ENCODE data around the gene NAALAD2. TPM values are rescaled to one million over a fixed set of nuclear protein-coding genes. Genes with fewer than 3 reads are reported as not detected.
A peak's percentile ranks its signal among the peaks of the same experiment; 100 is the strongest.

The NAALAD2 gene
- polyA plus RNA-seq, 3 donors, result not detected

DNA sequence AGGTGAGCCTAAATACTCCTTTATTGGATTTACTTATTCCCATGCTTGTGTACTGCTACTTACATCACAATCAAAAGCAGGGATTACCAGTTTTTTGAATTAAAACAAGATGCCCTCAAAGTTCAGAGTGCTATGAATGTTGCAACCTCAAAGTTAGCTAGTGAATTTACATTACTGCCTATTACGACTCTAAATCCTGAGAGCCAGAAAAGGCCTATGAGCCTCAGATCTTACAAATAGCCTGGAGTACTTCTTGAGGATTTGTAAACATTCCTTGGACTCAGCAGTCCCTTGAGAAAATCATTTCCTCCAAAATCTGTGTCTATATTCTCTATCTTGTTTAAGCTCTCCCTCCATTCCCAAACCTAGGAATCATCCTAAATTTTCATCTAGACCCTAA is 62.9 kb downstream of the NAALAD2 start:
- no peak for DNase-seq
- intact Hi-C loops (cut with micrococcal nuclease), result no loop called here
- 100% methylated on average over 1 of the region's 1 CpG for WGBS (ENCODE audit: insufficient coverage)
- TF ChIP-seq, protein P1, sequence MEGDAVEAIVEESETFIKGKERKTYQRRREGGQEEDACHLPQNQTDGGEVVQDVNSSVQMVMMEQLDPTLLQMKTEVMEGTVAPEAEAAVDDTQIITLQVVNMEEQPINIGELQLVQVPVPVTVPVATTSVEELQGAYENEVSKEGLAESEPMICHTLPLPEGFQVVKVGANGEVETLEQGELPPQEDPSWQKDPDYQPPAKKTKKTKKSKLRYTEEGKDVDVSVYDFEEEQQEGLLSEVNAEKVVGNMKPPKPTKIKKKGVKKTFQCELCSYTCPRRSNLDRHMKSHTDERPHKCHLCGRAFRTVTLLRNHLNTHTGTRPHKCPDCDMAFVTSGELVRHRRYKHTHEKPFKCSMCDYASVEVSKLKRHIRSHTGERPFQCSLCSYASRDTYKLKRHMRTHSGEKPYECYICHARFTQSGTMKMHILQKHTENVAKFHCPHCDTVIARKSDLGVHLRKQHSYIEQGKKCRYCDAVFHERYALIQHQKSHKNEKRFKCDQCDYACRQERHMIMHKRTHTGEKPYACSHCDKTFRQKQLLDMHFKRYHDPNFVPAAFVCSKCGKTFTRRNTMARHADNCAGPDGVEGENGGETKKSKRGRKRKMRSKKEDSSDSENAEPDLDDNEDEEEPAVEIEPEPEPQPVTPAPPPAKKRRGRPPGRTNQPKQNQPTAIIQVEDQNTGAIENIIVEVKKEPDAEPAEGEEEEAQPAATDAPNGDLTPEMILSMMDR (IDR thresholded peaks at IDR 0.05), result no peak
- H3K36me3 Mint-ChIP-seq, result peaks cover 36 to 43% of the 10 kb centered on the region in 2 donors
- Histone ChIP-seq H4K20me1 (ENCODE audit: insufficient read depth, low read length) (no peaks in the 10 kb centered on the region), H3K4me3 (replicated peaks in 1 of 3; ENCODE audit: low read depth in 2 of 3, low read length in 3 of 3) (no peak overlapping the region), H3K27ac (ENCODE audit: low read depth in 1 of 2, low read length in 2 of 2) (no peak overlapping the region), H2AFZ (ENCODE audit: insufficient read depth, low read depth, low read length, poor library complexity, severe bottlenecking) (no peak overlapping the region), H3K9ac (ENCODE audit: insufficient read depth, low read length, poor library complexity, severe bottlenecking) (no peak overlapping the region), H3K4me1 (ENCODE audit: control insufficient read depth in 1 of 2, insufficient read depth in 2 of 2, low read length in 2 of 2) (no peaks in the 10 kb centered on the region), H3K4me2 (replicated peaks; ENCODE audit: extremely low read depth, low read length, poor library complexity, severe bottlenecking) (no peak overlapping the region), H3K9me3 (replicated peaks in 1 of 2; ENCODE audit: control insufficient read depth in 1 of 2, insufficient read depth in 1 of 2, low read length in 2 of 2) (no peaks in the 10 kb centered on the region), H3K79me2 (ENCODE audit: insufficient read depth, low read length) (no peaks in the 10 kb centered on the region), H3K36me3 (replicated peaks in 1 of 2; ENCODE audit: control insufficient read depth in 1 of 2, insufficient read depth in 2 of 2, low read length in 2 of 2) (peaks cover 18 to 57% of the 10 kb centered on the region in 2 donors), H3K27me3 (ENCODE audit: control insufficient read depth in 2 of 2, insufficient read depth in 2 of 2, low read length in 2 of 2) (no peaks in the 10 kb centered on the region)
- H3K9me3 Mint-ChIP-seq, result no peaks in the 10 kb centered on the region
- no peaks in the 10 kb centered on the region for H3K4me1 Mint-ChIP-seq
- H3K4me3 Mint-ChIP-seq, result no peak overlapping the region
- H3K27ac Mint-ChIP-seq, result peak overlapping the region in 1 of 7 donors; percentile 13
- H3K27me3 Mint-ChIP-seq (ENCODE audit: low read depth in 3 of 3), result no peaks in the 10 kb centered on the region

GRCh38 chr11:90202342-90202741 is 67.9 kb downstream of the NAALAD2 start:
- TF ChIP-seq, protein P1 (IDR thresholded peaks at IDR 0.05), result no peak
- no peak for DNase-seq
- H3K4me3 Mint-ChIP-seq, result no peak overlapping the region
- WGBS (ENCODE audit: insufficient coverage), result 100% methylated on average over 1 of the region's 3 CpGs
- intact Hi-C loops (cut with micrococcal nuclease), result no loop called here
- Histone ChIP-seq H3K4me3 (replicated peaks in 1 of 3; ENCODE audit: low read depth in 2 of 3, low read length in 3 of 3) (no peak overlapping the region), H2AFZ (ENCODE audit: insufficient read depth, low read depth, low read length, poor library complexity, severe bottlenecking) (no peak overlapping the region), H3K79me2 (ENCODE audit: insufficient read depth, low read length) (no peaks in the 10 kb centered on the region), H3K9me3 (replicated peaks in 1 of 2; ENCODE audit: control insufficient read depth in 1 of 2, insufficient read depth in 1 of 2, low read length in 2 of 2) (no peaks in the 10 kb centered on the region), H3K9ac (ENCODE audit: insufficient read depth, low read length, poor library complexity, severe bottlenecking) (no peak overlapping the region), H4K20me1 (ENCODE audit: insufficient read depth, low read length) (no peaks in the 10 kb centered on the region), H3K4me2 (replicated peaks; ENCODE audit: extremely low read depth, low read length, poor library complexity, severe bottlenecking) (no peak overlapping the region), H3K27me3 (ENCODE audit: control insufficient read depth in 2 of 2, insufficient read depth in 2 of 2, low read length in 2 of 2) (no peaks in the 10 kb centered on the region), H3K4me1 (ENCODE audit: control insufficient read depth in 1 of 2, insufficient read depth in 2 of 2, low read length in 2 of 2) (no peaks in the 10 kb centered on the region), H3K36me3 (replicated peaks in 1 of 2; ENCODE audit: control insufficient read depth in 1 of 2, insufficient read depth in 2 of 2, low read length in 2 of 2) (peaks cover 56 to 84% of the 10 kb centered on the region in 2 donors), H3K27ac (ENCODE audit: low read depth in 1 of 2, low read length in 2 of 2) (no peak overlapping the region)
- H3K9me3 Mint-ChIP-seq, result no peaks in the 10 kb centered on the region
- H3K36me3 Mint-ChIP-seq, result peaks cover 57 to 77% of the 10 kb centered on the region in 2 donors
- H3K27me3 Mint-ChIP-seq (ENCODE audit: low read depth in 3 of 3), result no peaks in the 10 kb centered on the region
- H3K4me1 Mint-ChIP-seq, result no peaks in the 10 kb centered on the region
- no peak overlapping the region for H3K27ac Mint-ChIP-seq
